GM12878 (cell line): Measurements from ENCODE around the gene CNN2. TPM values are rescaled to one million over a fixed set of nuclear protein-coding genes. Genes with fewer than 3 reads are reported as not detected.
A peak's percentile ranks its signal among the peaks of the same experiment; 100 is the strongest.

Experiments
- ASH2L ChIP-seq: fragments of 300-600, 200-600 bp; sonication (generic); IDR thresholded peaks from 2 replicates; pipeline ENCODE4 v1.6.1; 2017; ENCODE audit warnings: low read depth, mild to moderate bottlenecking, borderline replicate concordance
- E2F4 ChIP-seq: IDR thresholded peaks from 2 replicates; pipeline ENCODE4 v1.6.1; 2012; ENCODE audit warnings: low read depth, low read length, improper control_type of control experiment
- EP300 ChIP-seq, 2 experiments: fragments of 150-350 bp in 1 of 2; IDR thresholded peaks; 2 replicates each; pipeline ENCODE4 v1.6.1; 2011 to 2012; ENCODE audit warnings: low read depth in 2 of 2, low read length in 2 of 2, borderline replicate concordance in 1 of 2, improper control_type of control experiment in 1 of 2, inconsistent platforms in 1 of 2; ENCODE audit not compliant: control insufficient read depth in 1 of 2
- KLF5 ChIP-seq: fragments of 450-650 bp; IDR thresholded peaks from 2 replicates; pipeline ENCODE4 v1.6.1; 2014; ENCODE audit warnings: mild to moderate bottlenecking; ENCODE audit not compliant: partially characterized antibody
- POLR2A ChIP-seq: IDR thresholded peaks from 2 replicates; pipeline ENCODE4 v1.6.1; 2011; ENCODE audit warnings: low read depth, mild to moderate bottlenecking, low read length
- RELB ChIP-seq: fragments of 450-650 bp; IDR thresholded peaks from 2 replicates; pipeline ENCODE4 v1.6.1; 2017; ENCODE audit warnings: low read depth, mild to moderate bottlenecking, moderate library complexity
- REST ChIP-seq: IDR thresholded peaks from 2 replicates; pipeline ENCODE4 v1.6.1; 2012; ENCODE audit warnings: mild to moderate bottlenecking, low read depth, low read length
- SIN3A ChIP-seq: IDR thresholded peaks from 2 replicates; pipeline ENCODE4 v1.6.1; 2012; ENCODE audit warnings: low read depth, low read length, improper control_type of control experiment
- SUPT20H ChIP-seq: IDR thresholded peaks from 2 replicates; pipeline ENCODE4 v1.6.1; 2011; ENCODE audit warnings: low read depth, mild to moderate bottlenecking, low read length, moderate library complexity, borderline replicate concordance; ENCODE audit not compliant: control insufficient read depth
- USF1 ChIP-seq: IDR thresholded peaks from 2 replicates; pipeline ENCODE4 v1.6.1; 2011; ENCODE audit warnings: borderline replicate concordance, low read depth, mild to moderate bottlenecking, moderate library complexity, mixed read lengths, low read length; ENCODE audit not compliant: insufficient read depth; ENCODE audit errors: extremely low read length
- ZBTB40 ChIP-seq: fragments of 450-650 bp; IDR thresholded peaks from 2 replicates; pipeline ENCODE4 v1.6.1; 2016; ENCODE audit warnings: mild to moderate bottlenecking, moderate library complexity, borderline replicate concordance
- polyA plus RNA-seq, 11 experiments: library from polyadenylated mRNA; depleted of rRNA in 4 of 11; unstranded in 6 of 11; stranded (reverse) in 5 of 11; fragments of >200 nt; fragmentation: Nextera tagmentation in 4 of 11; fragmentation: Illumina TruSeq in 1 of 11; extraction: Ambion mirVana in 4 of 11; extraction: Trizol in 1 of 11; gene quantifications; 1 replicate in 1 of 11; 2 replicates in 10 of 11; pipeline versions ENCODE4 v1.2.1 to v1.2.3, GENCODE V29; 2011 to 2016; ENCODE audit warnings: inconsistent platforms in 2 of 11, missing spikeins in 2 of 11, low read depth in 1 of 11
- total RNA-seq, 4 experiments: library from RNA; depleted of rRNA in 3 of 4; stranded (reverse); fragments of >200 nt in 3 of 4; fragmentation: Illumina TruSeq in 1 of 4; extraction: Trizol in 1 of 4; gene quantifications; 2 replicates each; pipeline versions ENCODE4 v1.2.1 to v1.2.3, GENCODE V29; 2013 to 2021

CNN2 gene
- total and polyA plus RNA-seq, 10 of the 15 experiments (the other 5 are each of a cell fraction or from before 2014, with no cell fraction given), result 34.7 to 311 (median 172) TPM

- TF ChIP-seq POLR2A (no peak; the same call in 1 of the 2 replicates), SUPT20H (no peak), REST (no peak), USF1 (no peak), ZBTB40 (no peak), ASH2L (0 out of 2 replicates have a peak, but pooled peaks have one; percentile 21), RELB (peak; percentile 42; the same call in 1 of the 2 replicates), SIN3A (0 out of 2 replicates have a peak, but pooled peaks have one; percentile 17), E2F4 (no peak), KLF5 (no peak), EP300 (IDR thresholded peaks at IDR 0.05; ENCODE audit: borderline replicate concordance in 1 of 2, control insufficient read depth in 1 of 2, low read depth in 2 of 2, low read length in 2 of 2) (no peak)
Observed at GRCh38 chr19:1067341-1067957, 41.0 kb downstream of the CNN2 start (continued).
